Measurements from ENCODE around the gene MTTP. TPM values are rescaled to one million over a fixed set of nuclear protein-coding genes. Genes with fewer than 3 reads are reported as not detected.

MTTP gene
- total and polyA plus RNA-seq, 4 donors, result 58.4 to 193 (median 83.9) TPM

DNA sequence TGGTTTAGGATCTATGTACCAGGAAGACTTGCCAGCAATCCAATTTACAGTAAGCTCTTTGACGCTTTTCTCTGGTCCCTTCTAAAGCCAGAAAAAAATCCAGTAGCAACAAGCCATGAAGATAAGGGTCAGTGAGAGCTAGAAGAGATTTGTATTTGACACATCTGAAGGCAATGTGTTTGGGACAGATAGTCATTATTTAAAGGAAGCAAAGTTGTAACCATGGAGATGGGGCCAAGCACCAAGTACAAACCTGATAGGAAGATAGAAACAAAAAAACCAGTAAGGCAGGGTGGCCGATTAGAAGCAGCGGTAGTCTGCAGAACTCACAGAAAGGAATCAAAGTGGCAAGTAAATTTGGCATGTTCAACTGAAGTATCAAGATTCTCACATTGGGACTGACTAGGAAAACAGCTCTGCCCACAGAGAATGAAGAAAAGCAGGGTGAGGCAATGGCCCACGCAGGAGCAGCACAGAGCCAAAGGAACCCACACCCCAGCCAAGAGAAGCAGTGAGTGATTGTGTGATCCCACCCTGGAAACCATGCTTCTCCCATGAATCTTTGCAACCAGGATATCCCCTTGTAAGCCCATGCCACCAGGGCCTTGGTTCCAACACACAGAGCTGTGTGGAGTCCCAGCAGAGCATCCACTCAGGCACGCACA lies 95.9 kb downstream of the MTTP start:
- Histone ChIP-seq H3K4me1 (ENCODE audit: control insufficient read depth in 4 of 4, insufficient read depth in 4 of 4, low read length in 3 of 4) (no peaks in the 10 kb centered on the region), H3K4me3 (ENCODE audit: low read depth in 1 of 3, low read length in 3 of 3) (no peak overlapping the region), H3K9me3 (ENCODE audit: control insufficient read depth in 4 of 4, low read length in 3 of 4) (peaks cover 0 to 7% (median 0%) of the 10 kb centered on the region in 4 donors), H3K27me3 (ENCODE audit: control insufficient read depth in 4 of 4, insufficient read depth in 4 of 4, low read length in 3 of 4) (no peaks in the 10 kb centered on the region), H3K9ac (ENCODE audit: low read depth in 1 of 2, low read length in 2 of 2) (no peak overlapping the region), H3K27ac (ENCODE audit: low read depth in 1 of 2, low read length in 2 of 2) (no peak overlapping the region), H3K36me3 (ENCODE audit: control insufficient read depth in 4 of 4, insufficient read depth in 3 of 4, low read depth in 1 of 4, low read length in 3 of 4) (no peaks in the 10 kb centered on the region)
- DNase-seq (ENCODE audit: low spot score), result no peak
- 80% methylated on average over 5 of the region's 5 CpGs for WGBS
- no peak for TF ChIP-seq ATF3 (IDR thresholded peaks at IDR 0.05)
- no peak for TF ChIP-seq GABPA (IDR thresholded peaks at IDR 0.05 in 1 of 2, conservative IDR thresholded peaks at IDR 0.05 in 1 of 2)
- no peak for TF ChIP-seq SP1 (IDR thresholded peaks at IDR 0.05)
- no peak for TF ChIP-seq HNF4A (conservative IDR thresholded peaks at IDR 0.05)
- no peak for TF ChIP-seq MAX (IDR thresholded peaks at IDR 0.05)
- no peak for TF ChIP-seq FOXA2 (IDR thresholded peaks at IDR 0.05)
- no peak for TF ChIP-seq REST (IDR thresholded peaks at IDR 0.05)
- TF ChIP-seq YY1 (IDR thresholded peaks at IDR 0.05), result no peak
- TF ChIP-seq HNF4G (IDR thresholded peaks at IDR 0.05), result no peak
- TF ChIP-seq NR2F2 (IDR thresholded peaks at IDR 0.05), result no peak

Other genes starting within 250 kb of the MTTP start
- 10 to 100 TPM in 1 of 2 donors, under 1 TPM in 1; 0.84 to 74.3 TPM for gene ADH1C, start 222.1 kb upstream of the MTTP start, total RNA-seq
- gene ADH1C, start 222.1 kb upstream of the MTTP start, polyA plus RNA-seq, result 100 to 1,000 TPM in 1 of 2 donors, 10 to 100 TPM in 1; 88.3 to 374 TPM
- under 1 TPM in 1 of 2 donors, not detected in 1; under 0.01 TPM for gene ADH7, start 139.5 kb upstream of the MTTP start, total RNA-seq
- gene ADH7, start 139.5 kb upstream of the MTTP start, polyA plus RNA-seq, result not detected
- gene C4orf17, start 63.8 kb upstream of the MTTP start, total RNA-seq, result not detected
- gene C4orf17, start 63.8 kb upstream of the MTTP start, polyA plus RNA-seq, result not detected
- 1 to 10 TPM; 3.8 to 6.8 TPM for gene TRMT10A, start 10.8 kb upstream of the MTTP start, total RNA-seq
- 1 to 10 TPM; 2.8 to 3.1 TPM for gene TRMT10A, start 10.8 kb upstream of the MTTP start, polyA plus RNA-seq
- under 1 TPM in 1 of 2 donors, not detected in 1; under 0.01 TPM for gene C4orf54, start 83.0 kb downstream of the MTTP start, total RNA-seq
- not detected for gene C4orf54, start 83.0 kb downstream of the MTTP start, polyA plus RNA-seq
- 1 to 10 TPM; 1.1 to 4.8 TPM for gene DAPP1, start 242.0 kb downstream of the MTTP start, total RNA-seq
- under 1 TPM; 0.53 to 0.74 TPM for gene DAPP1, start 242.0 kb downstream of the MTTP start, polyA plus RNA-seq

Measured in liver (tissue), 9 donors.